Pancreas (tissue), 10 donors: Measurements from ENCODE around the gene OVAAL. TPM values are rescaled to one million over a fixed set of nuclear protein-coding genes. Genes with fewer than 3 reads are reported as not detected.

Experiments used
- ATAC-seq, 4 donors: fragments of 200-7000 bp; cut with Tn5 transposase; one replicate each; pipeline versions ENCODE4 v1.8.0 to v1.9.1; 2020; ENCODE audit warnings: mild to moderate bottlenecking in 4 of 4, moderate library complexity in 4 of 4
- DNase-seq, 6 donors: peaks; one replicate each; pipeline ENCODE4 v3.0.0-alpha.2; 2020
- FAIRE-seq: peaks from 2 replicates; lab custom pipeline; 2012; peaks lifted over from hg19 to GRCh38; lab: Jason Lieb, UNC
- H3K27ac ChIP-seq, 4 donors: fragments of 200-600 bp; sonication (generic); 1 replicate in 3 of 4; 2 replicates in 1 of 4; pipeline versions ENCODE4 v1.5.0 to v1.8.0; 2020
- H3K27me3 ChIP-seq, 4 donors: fragments of 200-600 bp; one replicate each; pipeline ENCODE4 v1.8.0; 2021
- H3K36me3 ChIP-seq, 3 donors: fragments of 200-600 bp; sonication (generic) in 1 of 3; one replicate each; pipeline versions ENCODE4 v1.5.0 to v1.8.0; 2020 to 2021
- H3K4me1 ChIP-seq, 3 donors: fragments of 200-600 bp; one replicate each; pipeline ENCODE4 v1.8.0; 2021
- H3K4me3 ChIP-seq, 4 donors: fragments of 200-600 bp; sonication (generic) in 2 of 4; one replicate each; pipeline versions ENCODE4 v1.5.0 to v1.8.0; 2020 to 2021
- H3K9me3 ChIP-seq, 4 donors: fragments of 200-600 bp; one replicate each; pipeline ENCODE4 v1.8.0; 2021
- WGBS, 2 donors: extraction: QIAGEN DNeasy Blood & Tissue Kit; methylation state at CpG; one replicate each; pipeline ENCODE4 v1.1.7; 2013; 5-methylcytosine and 5-hydroxymethylcytosine counted together
- intact Hi-C, 3 donors: fragments of 100-400 bp; cut with DNase I; formaldehyde crosslinking; loops; one replicate each; pipeline versions ENCODE4 v1.11.1 to v1.14.2; 2022
- polyA plus RNA-seq, 2 donors: library from polyadenylated mRNA; stranded (reverse); fragments of 200-250 nt; gene quantifications; one replicate each; pipeline ENCODE4 v1.2.3, GENCODE V29; 2013
- total RNA-seq, 6 donors: library from RNA; stranded (reverse); fragmentation: NEBNext Ultra II Directional in 4 of 6; extraction: Animal tissue kit (Norgen Biotek cat#: 25700) in 4 of 6; gene quantifications; one replicate each; pipeline versions ENCODE4 v1.2.1 to v1.2.4, GENCODE V29; 2021 to 2023
- TF ChIP-seq, protein P1 (sequence below), 4 donors: fragments of 200-600 bp; sonication (generic) in 3 of 4; IDR thresholded peaks; one replicate each; pipeline versions ENCODE4 v1.5.0 to v1.8.0; 2021; ENCODE audit warnings: antibody characterized with exemption in 4 of 4
- donor health status: healthy with polysubstance abuse.
- donor health status: DM: no; HTN: no; CAD: no; lungs with moderate emphysema.
- donor health status: DM: no; HTN: no; CAD: no.
- donor health status: control.
- donor health status: control.
- donor health status: Bipolar disorder and iron deficiency.
- donor health status: DM: yes; HTN: yes; CAD: no.
- donor health status: DM: no; HTN: no; CAD: no.
- donor health status: DM: no; HTN: no; CAD: no.
- donor health status: DM: yes; HTN: yes; CAD: no.

The OVAAL gene
- total and polyA plus RNA-seq, 8 donors: not detected

DNA sequence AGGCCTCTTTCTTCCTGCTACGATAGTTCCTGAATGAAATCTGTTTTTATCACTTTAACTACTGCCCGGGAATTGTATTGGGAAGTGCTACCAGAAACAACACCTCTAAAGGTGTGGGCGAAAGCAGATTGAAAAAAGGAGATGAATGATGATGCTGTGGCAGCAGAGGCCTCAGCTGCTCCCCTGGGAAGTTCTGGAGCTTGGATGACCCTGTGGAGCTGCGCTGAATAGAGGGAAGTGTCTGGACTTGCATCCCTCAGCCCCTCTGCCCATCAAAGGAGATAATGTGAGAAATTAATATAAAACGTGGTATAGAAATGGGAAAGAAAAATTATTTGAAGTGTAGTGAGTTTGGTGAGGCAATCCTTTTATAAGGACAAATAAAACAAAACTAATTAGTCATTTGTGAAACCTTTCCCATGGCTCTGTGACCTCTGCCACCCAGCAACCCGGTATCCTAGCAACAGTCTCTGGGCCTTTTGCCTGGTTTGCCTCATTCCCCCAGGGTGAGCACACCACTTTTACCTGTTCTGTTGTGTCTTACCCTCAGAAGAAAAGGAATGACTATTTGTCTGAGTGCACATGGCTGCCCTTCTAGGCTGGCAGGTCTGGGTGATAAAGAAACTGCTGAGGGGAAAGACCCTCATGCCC lies 21.3 kb downstream of the OVAAL start:
- DNase-seq (peak; percentile 64 to 89 (median 84)), FAIRE-seq (no peak), ATAC-seq (peak; percentile 95)
- TF ChIP-seq, protein P1, sequence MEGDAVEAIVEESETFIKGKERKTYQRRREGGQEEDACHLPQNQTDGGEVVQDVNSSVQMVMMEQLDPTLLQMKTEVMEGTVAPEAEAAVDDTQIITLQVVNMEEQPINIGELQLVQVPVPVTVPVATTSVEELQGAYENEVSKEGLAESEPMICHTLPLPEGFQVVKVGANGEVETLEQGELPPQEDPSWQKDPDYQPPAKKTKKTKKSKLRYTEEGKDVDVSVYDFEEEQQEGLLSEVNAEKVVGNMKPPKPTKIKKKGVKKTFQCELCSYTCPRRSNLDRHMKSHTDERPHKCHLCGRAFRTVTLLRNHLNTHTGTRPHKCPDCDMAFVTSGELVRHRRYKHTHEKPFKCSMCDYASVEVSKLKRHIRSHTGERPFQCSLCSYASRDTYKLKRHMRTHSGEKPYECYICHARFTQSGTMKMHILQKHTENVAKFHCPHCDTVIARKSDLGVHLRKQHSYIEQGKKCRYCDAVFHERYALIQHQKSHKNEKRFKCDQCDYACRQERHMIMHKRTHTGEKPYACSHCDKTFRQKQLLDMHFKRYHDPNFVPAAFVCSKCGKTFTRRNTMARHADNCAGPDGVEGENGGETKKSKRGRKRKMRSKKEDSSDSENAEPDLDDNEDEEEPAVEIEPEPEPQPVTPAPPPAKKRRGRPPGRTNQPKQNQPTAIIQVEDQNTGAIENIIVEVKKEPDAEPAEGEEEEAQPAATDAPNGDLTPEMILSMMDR (IDR thresholded peaks at IDR 0.05): no peak
- Histone ChIP-seq H3K27ac (peak overlapping the region in 3 of 4 donors; percentile 2 to 85 (median 79)), H3K36me3 (no peaks in the 10 kb centered on the region), H3K27me3 (no peaks in the 10 kb centered on the region), H3K9me3 (no peaks in the 10 kb centered on the region), H3K4me1 (peaks cover 11 to 39% (median 18%) of the 10 kb centered on the region in 3 donors), H3K4me3 (no peak overlapping the region)
- 41 to 52% methylated on average over 6 of the region's 6 CpGs for WGBS, 2 donors
- intact Hi-C loops: no loop called here

DNA sequence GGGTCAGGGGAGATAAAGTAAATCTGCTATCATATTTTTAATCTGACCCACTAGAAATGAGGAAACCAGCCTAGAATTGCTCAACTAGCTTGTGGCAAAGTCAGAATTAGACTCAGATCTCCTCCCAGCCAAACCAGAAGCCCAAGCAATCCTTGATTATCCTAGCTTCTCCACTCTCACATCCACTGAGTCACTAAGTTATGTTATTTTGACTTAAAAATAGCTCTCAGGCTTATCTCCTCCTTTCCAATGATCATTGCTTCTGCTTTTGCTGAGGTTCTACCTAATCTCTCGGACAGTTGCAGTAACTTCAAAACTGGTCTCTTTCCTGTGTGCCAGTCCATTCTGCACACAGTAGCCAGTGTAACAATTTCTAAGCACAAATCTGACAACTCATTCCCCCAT lies 22.9 kb downstream of the OVAAL start:
- FAIRE-seq (no peak), DNase-seq (no peak), ATAC-seq (no peak)
- H3K27me3 ChIP-seq: no peaks in the 10 kb centered on the region
- no peak overlapping the region for H3K27ac ChIP-seq
- TF ChIP-seq, protein P1 (IDR thresholded peaks at IDR 0.05): no peak
- H3K4me1 ChIP-seq: peaks cover 21 to 50% (median 31%) of the 10 kb centered on the region in 3 donors
- 96 to 97% methylated on average over 1 of the region's 1 CpG for WGBS, 2 donors
- H3K36me3 ChIP-seq: no peaks in the 10 kb centered on the region
- H3K4me3 ChIP-seq: no peak overlapping the region
- H3K9me3 ChIP-seq: no peaks in the 10 kb centered on the region
- intact Hi-C loops: no loop called here

DNA sequence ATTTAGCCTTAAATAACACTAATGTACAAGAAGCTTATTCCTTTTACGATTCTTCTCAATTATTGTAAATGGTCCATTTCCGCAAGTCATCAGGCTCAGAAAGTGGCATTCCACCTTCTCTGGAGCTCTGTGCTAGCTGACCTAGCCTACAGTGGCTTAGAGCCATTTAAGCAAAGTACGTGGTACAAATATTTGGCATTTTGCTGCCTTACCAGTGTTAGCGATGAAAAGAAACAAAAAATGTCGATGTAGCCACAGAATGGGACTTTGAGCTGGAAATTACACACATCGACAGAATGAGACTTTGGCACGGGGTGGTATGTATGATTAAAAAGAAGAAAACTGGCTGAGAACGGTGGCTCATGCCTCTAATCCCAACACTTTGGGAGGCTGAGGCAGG lies 26.1 kb downstream of the OVAAL start:
- peak overlapping the region in 2 of 4 donors; percentile 65 to 74 for H3K27ac ChIP-seq
- FAIRE-seq: no peak
- no peaks in the 10 kb centered on the region for H3K36me3 ChIP-seq
- H3K27me3 ChIP-seq: no peaks in the 10 kb centered on the region
- DNase-seq: no peak
- no peak overlapping the region for H3K4me3 ChIP-seq
- ATAC-seq: no peak
- H3K4me1 ChIP-seq: peaks cover 15 to 41% (median 39%) of the 10 kb centered on the region in 3 donors
- H3K9me3 ChIP-seq: no peaks in the 10 kb centered on the region
- TF ChIP-seq, protein P1 (IDR thresholded peaks at IDR 0.05): no peak
- 94% methylated on average over 8 of the region's 8 CpGs for WGBS, 2 donors
- intact Hi-C loops: no loop called here

DNA sequence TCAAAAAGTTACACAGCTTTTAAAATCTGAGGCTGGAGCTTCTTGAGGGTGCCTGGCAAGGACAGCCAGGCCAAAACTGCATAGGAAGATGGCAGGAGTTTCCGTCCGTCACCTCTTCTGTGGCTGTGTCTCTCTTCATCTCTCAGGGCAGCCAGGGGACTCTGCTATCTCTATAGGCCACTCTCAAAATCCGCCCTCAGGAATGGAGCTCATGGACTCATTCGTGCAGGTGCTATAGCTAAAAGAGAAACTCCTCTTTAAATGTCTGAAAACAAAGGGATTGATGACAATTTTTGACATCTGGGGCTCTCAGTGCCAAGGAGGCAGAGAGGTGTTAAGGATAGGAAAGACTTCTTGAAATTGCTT lies 27.2 kb downstream of the OVAAL start:
- TF ChIP-seq, protein P1 (IDR thresholded peaks at IDR 0.05): no peak
- Histone ChIP-seq H3K27me3 (no peaks in the 10 kb centered on the region), H3K9me3 (no peaks in the 10 kb centered on the region), H3K36me3 (no peaks in the 10 kb centered on the region), H3K4me1 (peaks cover 15 to 31% (median 29%) of the 10 kb centered on the region in 3 donors), H3K4me3 (no peak overlapping the region), H3K27ac (peak overlapping the region; percentile 18 to 74 (median 42))
- WGBS, 2 donors: 73 to 83% methylated on average over 4 of the region's 4 CpGs
- DNase-seq: no peak
- FAIRE-seq: no peak
- intact Hi-C loops: no loop called here
- peak in 3 of 4 donors; percentile 2 to 5 (median 3) for ATAC-seq

DNA sequence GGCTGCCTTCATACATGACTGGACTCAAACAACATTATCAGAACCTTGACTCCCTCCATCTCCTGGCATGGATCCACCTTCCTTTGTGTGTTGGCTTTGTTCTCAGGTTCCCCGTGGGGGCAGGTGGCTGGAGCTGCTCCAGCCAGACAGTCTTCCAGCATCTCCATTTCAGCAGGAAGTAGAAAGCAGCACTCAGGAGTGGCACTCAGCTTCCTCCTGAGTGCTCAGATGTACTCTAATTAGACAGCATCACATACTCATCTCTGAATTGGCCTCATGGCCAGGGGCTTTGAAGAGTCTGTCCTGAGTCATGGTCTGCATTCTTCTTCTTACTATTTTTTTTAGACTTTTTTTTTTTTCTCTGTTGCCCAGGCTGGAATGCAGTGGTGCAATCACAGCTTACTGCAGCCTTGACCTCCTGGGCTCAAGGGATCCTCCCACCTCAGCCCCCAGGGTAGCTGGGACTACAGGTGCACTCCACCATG lies 27.9 kb downstream of the OVAAL start:
- no peak overlapping the region for H3K4me3 ChIP-seq
- intact Hi-C loops: no loop called here
- no peaks in the 10 kb centered on the region for H3K27me3 ChIP-seq
- no peaks in the 10 kb centered on the region for H3K36me3 ChIP-seq
- H3K9me3 ChIP-seq: no peaks in the 10 kb centered on the region
- H3K4me1 ChIP-seq: peaks cover 15 to 29% (median 27%) of the 10 kb centered on the region in 3 donors
- no peak for FAIRE-seq
- H3K27ac ChIP-seq: peak overlapping the region; percentile 18 to 74 (median 42)
- ATAC-seq: peak; percentile 86 to 90 (median 87)
- 3 to 11% methylated on average over 1 of the region's 1 CpG for WGBS, 2 donors
- TF ChIP-seq, protein P1 (IDR thresholded peaks at IDR 0.05): no peak
- peak; percentile 61 to 89 (median 82) for DNase-seq
